Activated CD4-positive, alpha-beta T cell treated with anti-CD3 and anti-CD28 coated beads, Interleukin-2, amount 50 U/mL, for 24 hours (primary cell): ENCODE results near the gene ZMYND8.
"Not testable (repeated sequence)": the region's sequence is repeated elsewhere in the genome, so short reads cannot be mapped to it uniquely, and the experiment has no call there.

ENCODE experiments used
- DNase-seq, 2 donors: peaks; one replicate each; pipeline ENCODE4 v3.0.0-alpha.2; 2020; ENCODE audit warnings: low read depth in 1 of 2, low spot score in 1 of 2

The ZMYND8 gene

GRCh38 chr20:47266847-47267515 is 89.5 kb downstream of the ZMYND8 start:
- no peak for DNase-seq

GRCh38 chr20:47265984-47266383 is 90.5 kb downstream of the ZMYND8 start:
- DNase-seq = no peak

GRCh38 chr20:47265214-47265613 is 91.3 kb downstream of the ZMYND8 start:
- DNase-seq = no peak

- not testable (repeated sequence) for DNase-seq
These were observed 92.2 kb downstream of the ZMYND8 start for GRCh38 chr20:47264137-47264769.

- DNase-seq = no peak
These were observed 92.9 kb downstream of the ZMYND8 start for GRCh38 chr20:47263465-47264084.

- DNase-seq = no peak
These were observed 93.4 kb downstream of the ZMYND8 start for GRCh38 chr20:47263080-47263464.

GRCh38 chr20:47262365-47263013 is 94.0 kb downstream of the ZMYND8 start:
- DNase-seq = no peak

GRCh38 chr20:47262008-47262364 is 94.5 kb downstream of the ZMYND8 start:
- DNase-seq = no peak

GRCh38 chr20:47261161-47261774 is 95.2 kb downstream of the ZMYND8 start:
- not testable (repeated sequence) for DNase-seq

GRCh38 chr20:47260540-47261126 is 95.9 kb downstream of the ZMYND8 start:
- not testable (repeated sequence) for DNase-seq

GRCh38 chr20:47258745-47259695 is 97.5 kb downstream of the ZMYND8 start:
- no peak for DNase-seq

- DNase-seq = no peak
These were observed 98.7 kb downstream of the ZMYND8 start for GRCh38 chr20:47257771-47258170.

- DNase-seq = no peak
These were observed 99.2 kb downstream of the ZMYND8 start for GRCh38 chr20:47257256-47257655.

- no peak for DNase-seq
These were observed 99.7 kb downstream of the ZMYND8 start for GRCh38 chr20:47256668-47257236.

GRCh38 chr20:47253872-47254271 is 102.6 kb downstream of the ZMYND8 start:
- DNase-seq = no peak

GRCh38 chr20:47252879-47253307 is 103.6 kb downstream of the ZMYND8 start:
- DNase-seq = no peak

GRCh38 chr20:47251154-47252020 is 105.1 kb downstream of the ZMYND8 start:
- DNase-seq = no peak

- no peak for DNase-seq
These were observed 106.1 kb downstream of the ZMYND8 start for GRCh38 chr20:47250360-47250759.

GRCh38 chr20:47249913-47250312 is 106.6 kb downstream of the ZMYND8 start:
- no peak for DNase-seq
